ENCODE measurements around the gene GZF1.

GZF1 gene

DNA sequence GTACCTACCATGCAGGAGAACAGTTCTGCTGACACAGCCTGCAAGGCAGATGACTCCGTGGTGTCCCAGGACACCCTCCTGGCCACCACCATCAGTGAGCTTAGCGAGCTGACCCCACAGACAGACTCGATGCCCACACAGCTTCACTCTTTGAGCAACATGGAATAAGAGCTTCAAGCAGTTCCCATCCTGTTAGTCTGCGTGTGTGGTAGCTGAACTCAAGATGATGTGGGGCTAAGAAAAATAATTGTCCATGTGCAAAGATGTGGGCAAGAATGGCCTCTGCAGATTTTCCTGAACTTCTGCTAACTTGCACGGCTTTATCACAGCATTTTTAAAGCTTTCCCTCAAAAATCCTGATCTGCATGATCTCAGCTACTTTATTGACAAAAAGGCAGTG, 8.3 kb downstream of the GZF1 start:
- no peak for DNase-seq

DNA sequence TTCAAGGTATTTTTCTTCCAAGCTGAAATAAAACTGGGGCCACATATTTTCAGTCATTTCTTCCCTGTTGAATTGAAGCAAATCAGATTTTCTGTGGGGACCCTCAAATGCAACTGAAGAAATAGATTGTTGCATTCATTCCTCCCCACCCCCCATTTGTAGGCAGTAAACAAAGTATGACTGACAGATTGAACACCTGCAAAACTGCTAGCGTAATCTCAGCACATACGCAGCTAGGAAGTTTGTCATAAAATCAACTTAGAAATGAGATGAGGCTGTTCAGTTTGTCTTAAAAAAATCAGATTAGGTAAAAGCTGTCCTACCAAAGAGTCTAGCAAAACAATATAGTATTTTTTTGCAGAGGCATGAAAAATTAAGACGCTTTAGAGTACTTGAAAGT, 8.9 kb downstream of the GZF1 start:
- no peak for DNase-seq

DNA sequence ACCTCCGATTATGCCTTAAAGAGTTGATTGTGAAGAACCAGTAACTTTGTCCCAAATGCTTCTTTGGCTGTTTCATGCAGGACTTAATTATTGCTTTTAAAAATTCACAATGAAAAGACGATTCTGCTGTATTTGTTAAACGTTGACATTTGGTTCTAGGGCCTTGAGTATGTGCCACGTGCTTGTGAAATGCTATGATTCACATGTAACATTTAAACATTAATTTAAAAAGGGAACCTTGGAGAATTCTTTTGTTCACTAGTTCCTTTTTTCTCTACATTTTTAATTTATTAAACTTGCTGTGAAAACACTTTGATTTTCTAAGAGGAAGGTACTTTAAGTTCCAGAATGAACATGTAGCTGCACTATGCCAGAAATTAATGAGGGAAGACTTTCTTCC, 9.5 kb downstream of the GZF1 start:
- DNase-seq = no peak

DNA sequence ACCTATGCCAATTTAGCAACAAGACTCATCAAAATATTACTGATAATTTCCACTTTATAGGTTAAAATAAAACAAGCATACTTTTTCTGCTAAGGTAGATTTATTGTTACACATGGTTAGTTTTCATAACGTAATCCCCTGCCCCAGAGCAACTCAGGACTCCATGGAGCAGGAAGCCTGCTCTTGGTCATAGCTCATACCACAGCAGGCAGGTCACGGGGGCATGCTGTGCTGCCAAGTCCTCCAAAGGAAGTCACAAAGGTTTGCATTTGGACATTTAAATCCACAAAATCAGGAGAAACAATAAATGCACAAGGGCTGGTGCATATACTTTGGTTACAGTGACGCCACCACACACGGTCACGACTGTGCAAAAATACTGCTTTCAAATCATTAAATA, 12.5 kb downstream of the GZF1 start:
- DNase-seq = no peak

DNA sequence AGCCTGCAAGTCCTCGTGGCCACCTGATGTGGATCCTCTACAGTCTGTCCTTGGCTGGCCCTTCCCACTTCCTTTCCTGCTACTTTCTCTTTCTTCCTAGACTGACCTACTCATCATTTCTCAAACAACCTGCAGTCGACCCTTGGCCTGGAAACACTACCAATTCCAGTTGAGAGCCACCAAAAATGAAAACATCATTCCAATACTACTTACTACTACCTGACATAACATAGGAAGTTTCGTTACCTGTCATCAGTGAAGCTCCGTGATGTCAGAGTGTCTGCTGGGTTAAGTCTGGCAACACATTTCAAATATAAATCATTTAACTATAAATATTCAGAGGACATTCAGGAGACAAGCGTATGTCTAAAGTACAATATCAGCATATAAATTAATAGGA, 13.8 kb downstream of the GZF1 start:
- DNase-seq = no peak

DNA sequence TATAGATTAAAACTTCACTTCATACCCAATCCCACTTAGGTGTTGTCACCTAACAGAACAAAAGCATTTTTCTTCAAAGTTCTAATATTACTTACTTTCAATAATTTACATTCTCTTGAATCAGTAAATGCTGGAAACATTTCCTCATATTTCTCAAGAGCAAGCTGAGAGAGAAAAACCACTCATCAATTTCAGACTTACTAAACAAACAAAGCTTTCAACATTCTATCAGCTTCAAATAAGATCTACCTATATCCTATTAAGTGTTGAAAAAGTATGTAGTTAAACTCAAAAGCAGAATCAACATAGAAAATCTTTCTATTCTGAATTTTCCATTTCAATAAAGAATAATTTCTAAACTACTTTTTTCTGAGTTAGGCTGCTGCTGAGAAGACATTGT, 17.8 kb downstream of the GZF1 start:
- DNase-seq = no peak

DNA sequence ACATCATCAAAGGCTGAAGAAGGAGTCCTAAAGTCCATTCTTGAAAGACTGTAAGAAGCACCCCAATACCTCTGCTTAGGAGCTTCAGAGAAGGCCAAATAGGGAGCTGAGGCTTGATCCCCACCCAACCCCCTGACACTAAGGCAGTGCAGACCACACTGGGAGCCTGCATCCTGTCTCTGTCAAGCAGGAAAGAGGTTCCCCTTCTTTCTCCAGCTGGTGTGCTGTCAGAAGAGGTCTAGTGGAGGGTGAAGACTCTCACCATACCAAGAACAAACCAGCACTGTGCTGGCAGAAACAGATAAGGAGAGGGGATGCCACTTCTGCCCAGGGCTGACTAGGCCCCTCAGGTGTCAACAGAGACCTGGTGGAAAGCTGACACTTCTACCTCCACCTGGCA, 19.9 kb downstream of the GZF1 start:
- no peak for DNase-seq

DNA sequence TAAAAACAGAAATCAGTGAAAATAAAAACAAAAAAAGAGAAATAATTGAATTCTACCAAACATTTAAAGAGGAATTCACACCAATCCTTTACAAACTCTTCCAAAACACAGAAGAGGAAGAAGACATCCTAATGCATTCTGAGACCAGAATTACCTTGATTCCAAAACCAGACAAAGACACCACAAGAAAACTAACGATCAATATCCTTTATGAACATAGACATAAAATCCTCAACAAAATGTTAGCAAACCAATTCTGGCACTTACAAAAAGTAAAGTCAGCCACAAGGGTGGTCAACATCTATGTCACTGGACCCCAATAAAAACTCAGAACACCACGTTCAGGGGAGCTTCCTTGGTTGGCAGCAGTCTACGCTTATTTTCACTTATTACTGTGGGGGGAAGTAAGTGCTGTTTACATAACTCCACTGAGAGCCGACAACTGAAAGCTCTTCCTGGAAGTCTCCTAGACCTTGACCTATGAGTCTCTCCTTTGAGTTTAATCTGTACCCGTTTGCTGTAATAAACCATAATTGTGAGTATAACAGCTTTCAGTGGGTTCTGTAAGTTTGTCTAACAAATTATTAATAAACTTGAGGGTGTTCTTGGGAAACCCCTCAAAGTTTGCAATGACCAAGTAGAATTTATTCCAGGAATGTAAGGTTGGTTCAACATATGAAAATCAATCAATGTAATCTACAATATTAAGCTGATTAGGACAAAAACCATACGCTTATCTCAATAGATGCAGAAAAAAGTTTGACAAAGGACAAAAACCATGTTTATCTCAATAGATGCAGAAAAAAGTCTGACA, 24.5 kb downstream of the GZF1 start:
- no peak for DNase-seq

DNA sequence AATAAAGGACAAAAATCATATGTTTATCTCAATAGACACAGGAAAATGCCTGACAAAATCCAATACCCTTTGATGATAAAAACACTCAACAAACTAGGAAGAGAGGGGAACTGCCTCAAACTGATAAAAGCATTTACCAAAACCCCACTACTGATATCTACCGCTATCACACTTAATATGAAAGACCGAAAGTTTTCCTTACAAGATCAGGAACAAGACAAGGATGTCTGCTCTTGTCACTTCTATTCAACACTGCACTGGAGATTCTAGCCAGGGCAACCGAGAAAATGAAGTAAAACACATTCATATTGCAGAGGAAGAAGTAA, 25.1 kb downstream of the GZF1 start:
- DNase-seq = no peak

DNA sequence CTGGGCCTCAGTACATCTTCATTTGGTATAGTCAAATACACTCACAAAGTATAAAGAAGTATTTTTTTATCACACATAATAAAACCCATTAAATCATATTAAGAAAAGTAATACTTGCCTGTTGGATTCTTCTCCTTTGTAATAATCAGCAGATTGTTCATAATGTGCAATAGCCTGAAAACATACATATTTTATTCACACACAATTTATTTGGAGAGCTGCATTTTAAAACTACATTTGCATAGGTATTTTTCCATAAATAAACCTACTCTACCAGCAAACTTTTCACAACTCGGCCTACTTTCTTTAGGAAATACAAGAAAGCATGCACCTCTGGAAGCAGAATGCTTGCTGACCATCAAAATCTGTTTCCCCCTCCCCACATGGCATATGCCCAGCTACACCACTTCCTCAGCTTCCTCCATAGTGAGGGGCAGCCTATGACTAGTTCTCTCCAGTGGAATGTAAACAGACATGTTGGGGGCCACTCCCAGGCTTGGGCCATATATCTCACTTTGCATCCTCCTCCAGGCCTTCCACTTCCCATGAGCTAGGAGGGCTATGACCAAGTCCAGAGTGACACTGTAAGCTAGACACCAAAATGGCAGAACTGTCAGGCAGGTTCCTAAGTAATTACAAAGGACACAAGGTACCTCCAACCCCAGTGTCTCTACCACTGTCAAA, 28.3 kb downstream of the GZF1 start:
- DNase-seq = no peak

DNA sequence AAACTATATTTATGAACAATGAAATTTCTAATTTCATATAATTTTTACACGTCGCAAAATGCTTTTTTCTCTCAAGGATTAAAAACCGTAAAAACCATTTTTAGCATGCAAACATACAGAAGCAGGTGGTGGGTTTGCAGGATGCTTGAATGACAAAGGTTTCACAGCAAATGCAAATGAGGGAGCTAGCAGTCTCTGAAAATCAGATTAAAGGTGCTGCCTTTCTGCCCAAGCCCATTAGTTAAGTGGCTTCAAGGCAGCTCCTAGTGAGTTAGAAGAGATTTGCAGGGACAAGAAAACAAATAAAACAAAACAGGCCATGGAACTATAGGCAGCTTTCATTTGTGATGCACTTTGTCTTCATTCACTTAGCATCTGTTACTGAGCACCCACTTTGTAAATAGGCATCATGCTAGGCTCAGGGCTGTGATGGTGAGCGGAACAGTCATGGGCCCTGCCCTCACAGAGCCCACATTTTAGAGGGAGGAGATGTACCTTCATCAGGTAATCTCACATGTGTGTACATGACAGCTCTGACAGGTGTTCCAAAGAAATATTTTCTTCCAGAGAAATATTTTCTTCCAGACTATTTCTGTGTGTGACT, 29.8 kb downstream of the GZF1 start:
- DNase-seq = no peak

DNA sequence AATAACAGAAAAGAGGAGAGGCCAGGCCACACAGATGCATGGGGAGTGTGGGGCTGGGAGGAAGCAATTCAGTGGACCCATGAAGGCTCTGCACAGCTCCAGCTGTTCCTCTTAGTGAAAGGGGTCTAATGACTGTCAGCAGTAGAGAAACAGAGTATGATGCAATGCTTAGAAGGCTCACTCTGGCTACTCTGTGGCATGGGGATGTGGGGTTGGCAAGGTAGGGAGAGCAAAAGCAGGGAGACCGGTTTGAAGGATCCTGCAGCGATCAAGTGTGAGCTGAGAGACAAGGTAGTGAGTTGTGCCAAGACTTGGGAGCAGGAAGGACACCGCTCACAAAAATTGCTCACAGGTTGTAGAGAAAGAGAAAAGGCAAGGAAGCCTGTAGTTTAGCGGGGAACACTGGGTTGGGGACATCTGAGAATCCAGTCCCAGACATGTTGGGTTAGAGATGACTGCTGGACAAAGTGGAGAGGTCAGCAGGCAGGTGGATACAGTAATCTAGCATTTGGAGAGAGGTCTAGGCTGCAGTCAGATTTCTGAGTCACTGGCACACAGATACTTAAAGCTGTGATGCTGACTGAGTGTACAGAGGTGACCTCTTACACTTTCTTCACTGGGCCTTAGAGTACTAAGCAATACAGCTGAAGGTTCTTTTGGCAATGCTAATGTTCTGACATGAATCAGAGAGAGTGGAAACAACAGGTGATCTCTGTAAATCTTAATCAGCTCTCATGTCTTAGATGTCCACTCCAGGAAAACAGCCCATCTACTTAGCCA, 32.2 kb downstream of the GZF1 start:
- no peak for DNase-seq

DNA sequence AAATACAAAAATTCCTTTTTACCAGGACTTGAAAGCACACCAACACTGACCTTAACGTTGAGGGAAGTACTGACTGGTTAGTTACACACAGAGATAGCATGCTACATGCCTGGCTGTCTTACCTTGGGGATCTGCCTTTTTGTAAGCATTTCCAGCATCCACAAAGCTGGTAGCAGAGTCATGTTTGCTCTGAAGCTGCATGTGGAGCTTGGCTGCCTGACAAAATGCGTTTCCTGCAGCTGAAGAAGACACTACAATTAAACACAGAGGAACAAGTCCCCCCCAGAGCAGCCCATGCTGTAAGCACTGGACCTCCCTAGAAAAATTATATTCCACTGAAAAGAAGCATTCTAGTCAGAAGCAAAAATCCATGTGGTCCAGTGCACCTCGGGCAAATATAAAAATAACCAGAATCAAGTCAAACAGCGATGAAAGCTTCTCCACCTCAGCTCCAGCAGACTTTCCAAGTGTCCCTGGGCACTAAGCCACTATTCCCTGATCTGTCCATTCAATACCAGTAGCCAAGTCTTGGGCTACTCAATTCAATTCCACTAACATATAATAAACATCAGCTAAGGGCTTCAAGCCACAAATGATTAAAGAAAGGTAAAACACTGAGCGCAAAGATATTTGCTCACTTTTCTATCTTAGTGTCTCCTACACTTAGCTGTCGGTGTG, 35.1 kb downstream of the GZF1 start:
- DNase-seq = no peak

DNA sequence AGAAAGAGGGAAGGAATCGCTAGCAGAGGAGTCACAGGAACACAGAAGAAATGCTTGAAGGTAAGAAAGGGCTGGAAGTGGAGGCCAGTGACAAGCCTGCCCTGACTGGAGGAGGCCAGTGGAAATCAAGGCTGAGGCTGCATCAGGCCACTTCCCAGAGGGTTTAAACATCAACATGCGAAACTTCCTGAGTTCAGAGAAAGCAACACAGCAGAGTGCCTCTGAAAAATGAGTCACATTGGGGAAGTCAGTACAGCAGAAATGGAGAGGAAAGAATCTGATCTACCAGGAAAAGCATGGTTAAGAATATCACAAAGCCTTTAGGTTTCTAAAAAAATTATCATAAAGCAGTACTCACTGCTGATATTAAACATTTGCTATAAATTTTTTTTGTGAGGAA, 36.0 kb downstream of the GZF1 start:
- peak; percentile 54 for DNase-seq

DNA sequence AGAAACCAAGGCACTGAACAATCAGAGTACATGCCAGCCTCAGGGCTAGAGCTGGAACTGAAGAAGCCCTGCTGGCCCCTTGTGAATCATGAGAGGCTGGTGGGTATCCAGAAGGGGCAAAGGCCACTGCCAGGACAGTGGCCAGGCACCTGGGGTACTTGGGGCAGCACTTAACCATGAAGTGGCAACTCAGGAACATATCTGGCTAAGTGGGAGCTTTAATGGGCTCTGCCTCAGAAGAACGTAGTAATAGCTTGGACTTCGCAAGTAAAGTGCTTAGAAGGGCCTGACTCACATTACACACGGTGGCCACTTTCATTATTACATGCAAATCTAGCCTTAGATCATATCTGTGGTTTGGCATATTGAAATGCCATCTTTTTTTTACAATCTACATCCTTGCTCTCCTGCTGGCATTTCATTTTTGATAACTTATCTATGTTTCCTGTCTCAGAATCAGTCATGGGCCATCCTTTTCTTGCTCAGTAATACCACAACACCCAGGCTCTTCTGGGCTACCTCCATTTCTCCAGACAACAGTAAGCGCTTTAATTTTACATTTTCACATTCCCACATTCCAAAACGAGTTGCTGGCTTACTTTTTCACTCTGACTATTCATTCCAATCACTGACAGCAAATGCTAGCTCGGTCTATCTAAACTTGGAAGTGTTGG, 37.7 kb downstream of the GZF1 start:
- DNase-seq = peak; percentile 28

DNA sequence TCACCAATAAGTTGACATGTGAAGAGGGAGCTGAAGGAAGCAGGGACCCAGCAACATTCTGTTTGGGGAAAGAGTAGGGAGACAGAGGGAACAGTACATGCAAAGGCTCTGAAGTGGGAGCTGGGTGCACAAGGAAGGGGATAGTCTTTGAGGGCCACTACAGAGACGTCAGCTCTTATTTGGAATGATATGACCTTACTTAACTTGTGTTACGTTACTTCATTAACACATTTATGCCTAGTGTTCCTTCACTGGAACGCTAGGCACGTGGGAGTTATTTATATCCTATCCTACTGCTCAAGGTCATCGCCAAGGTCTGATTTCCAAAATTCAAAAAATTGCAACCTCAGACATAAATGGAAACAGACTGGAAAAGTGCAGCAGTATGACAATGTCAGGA, 39.1 kb downstream of the GZF1 start:
- DNase-seq = no peak

DNA sequence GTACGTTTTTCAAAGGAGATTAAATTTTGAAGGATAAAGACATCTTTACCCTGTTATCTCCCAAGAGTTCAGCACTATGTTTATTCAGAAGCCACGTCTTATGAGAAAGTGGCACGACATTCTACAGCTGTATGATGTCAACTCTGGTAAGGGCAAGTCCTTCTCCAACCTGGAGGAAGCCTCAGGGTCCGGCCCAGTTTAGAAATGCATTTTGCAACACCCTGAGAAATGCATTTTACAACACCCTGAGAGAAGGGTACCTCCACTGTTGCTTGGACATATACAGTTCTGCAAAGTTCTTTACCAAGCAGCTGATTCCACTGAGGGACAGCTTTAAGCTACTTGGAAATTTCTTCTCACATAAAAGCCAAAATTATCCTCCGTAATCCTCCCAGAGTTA, 41.8 kb downstream of the GZF1 start:
- no peak for DNase-seq

DNA sequence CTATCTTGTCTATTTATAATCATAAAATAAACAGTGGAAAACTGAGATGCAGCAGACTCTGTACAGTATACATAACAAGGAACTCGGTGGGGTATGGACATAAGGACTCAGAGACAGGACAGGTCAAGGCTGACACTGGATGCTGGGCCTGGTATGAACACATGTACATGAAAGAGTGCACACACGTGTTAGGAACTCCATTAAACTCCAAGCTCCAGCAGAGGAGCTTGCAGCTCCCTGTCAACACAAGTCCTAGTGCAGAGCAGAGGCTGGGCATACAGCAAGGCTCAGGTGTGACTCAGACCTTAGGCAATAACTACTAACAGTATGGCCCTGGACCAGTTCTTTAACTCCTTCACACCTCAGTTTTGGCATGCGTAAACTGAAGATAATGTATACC, 42.2 kb downstream of the GZF1 start:
- DNase-seq = no peak

DNA sequence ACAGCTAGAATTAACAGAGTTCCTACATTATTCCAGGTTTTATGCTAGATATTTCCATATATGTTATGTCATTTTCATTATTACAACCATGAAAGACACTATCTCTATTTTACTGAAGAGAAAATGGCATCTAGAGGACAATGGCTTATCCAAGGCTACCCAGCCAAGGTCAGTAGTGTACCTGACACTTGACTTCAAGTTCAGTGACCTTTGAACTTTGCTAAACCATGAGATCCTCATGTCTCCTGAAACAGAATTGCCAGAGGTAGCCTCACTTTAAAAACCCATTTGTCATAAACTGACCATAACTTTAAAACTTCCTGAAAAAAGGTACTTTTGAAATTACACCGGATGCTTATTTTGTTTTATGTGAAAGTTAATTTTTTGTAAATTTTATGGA, 44.9 kb downstream of the GZF1 start:
- DNase-seq = no peak

DNA sequence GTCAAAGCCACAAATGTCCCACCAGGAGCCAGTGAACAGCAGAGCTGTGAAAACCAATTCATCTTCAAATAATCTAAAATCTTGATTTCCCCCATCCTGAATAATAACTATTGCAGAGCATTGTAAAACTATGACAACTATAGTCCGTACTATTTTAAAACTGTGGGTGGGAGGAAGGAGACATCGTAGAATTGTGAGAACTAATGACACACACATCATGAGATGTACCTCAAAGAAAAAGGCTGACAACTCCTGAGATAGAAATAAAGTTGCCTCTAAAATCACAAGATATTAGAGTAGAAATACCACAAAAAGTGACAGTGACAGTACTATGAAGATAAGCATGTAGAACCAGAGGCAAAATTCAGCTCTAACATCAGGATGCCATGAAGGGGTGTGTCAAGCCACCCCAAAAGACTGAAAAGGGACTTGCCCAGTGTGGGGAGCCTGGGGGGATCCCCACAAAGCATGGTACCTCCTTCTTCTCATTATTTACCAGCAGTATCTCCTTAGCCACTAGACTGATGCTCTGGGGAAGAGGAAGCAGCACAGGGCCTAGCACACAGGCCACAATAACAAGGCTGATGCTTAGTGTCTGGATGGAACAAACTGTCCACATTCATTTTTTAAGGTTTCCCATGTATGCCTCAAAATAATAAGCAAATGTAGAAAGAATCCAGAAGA, 45.9 kb downstream of the GZF1 start:
- no peak for DNase-seq

DNA sequence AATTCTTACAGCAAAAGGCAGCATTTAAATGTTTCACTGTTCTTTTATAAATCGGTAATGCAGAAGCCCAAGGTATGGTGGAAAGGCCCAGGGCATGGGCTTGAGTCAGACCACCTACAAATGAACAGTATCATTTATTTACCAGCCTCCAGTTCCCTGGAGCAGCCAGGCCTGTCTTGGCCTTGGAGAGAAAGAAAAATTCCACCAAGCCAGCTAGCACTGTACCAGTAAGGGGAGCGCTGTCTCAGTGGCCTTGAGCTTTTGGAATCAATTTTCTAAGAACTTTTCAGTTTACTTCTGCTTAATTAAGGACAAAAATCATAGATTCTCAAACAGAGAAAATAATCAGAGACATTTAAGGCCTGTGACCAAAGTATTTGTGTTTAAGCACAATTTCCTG, 47.0 kb downstream of the GZF1 start:
- DNase-seq = no peak

DNA sequence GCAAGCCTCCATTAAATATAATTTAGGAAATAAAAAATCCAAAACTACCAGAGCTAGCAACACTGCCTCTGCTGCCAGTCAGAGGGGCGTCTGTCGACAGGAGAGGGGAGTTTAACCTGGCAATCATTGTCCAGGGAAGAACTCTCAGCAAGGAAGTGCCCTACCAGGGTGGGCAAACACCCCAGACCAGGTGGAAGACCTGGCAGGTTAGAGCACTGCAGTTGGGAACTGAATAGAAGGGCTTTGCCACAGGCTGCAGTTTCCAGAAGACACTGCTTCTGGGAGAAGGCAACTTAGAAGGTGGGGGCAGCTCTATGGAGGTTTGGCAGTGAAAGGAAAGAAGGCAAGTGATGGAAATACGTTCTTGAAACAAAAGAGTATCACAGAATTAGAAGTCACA, 47.8 kb downstream of the GZF1 start:
- no peak for DNase-seq
